Mesenchymal stem cell (in vitro differentiated cells and primary cell): ENCODE measurements around the gene NPPC.
"Not testable (repeated sequence)": the region's sequence is repeated elsewhere in the genome, so short reads cannot be mapped to it uniquely, and the experiment has no call there.

ENCODE experiments used
- DNase-seq: peaks from one replicate; pipeline ENCODE4 v3.0.0-alpha.2; 2013
- H2AFZ ChIP-seq: one replicate; pipeline ENCODE4 v1.6.1; 2013; ENCODE audit warnings: low read depth, mild to moderate bottlenecking, control low read depth, inconsistent platforms, low read length, moderate library complexity
- H2AK5ac ChIP-seq: 2 replicates; pipeline ENCODE4 v1.6.1; 2013; ENCODE audit warnings: low read length, moderate library complexity, mild to moderate bottlenecking, inconsistent platforms; ENCODE audit not compliant: severe bottlenecking
- H2BK120ac ChIP-seq: one replicate; pipeline ENCODE4 v1.6.1; 2013; ENCODE audit warnings: low read depth, mild to moderate bottlenecking, inconsistent platforms, low read length, moderate library complexity
- H2BK12ac ChIP-seq, 2 experiments: one replicate each; pipeline ENCODE4 v1.6.1; 2013; ENCODE audit warnings: inconsistent platforms in 2 of 2, low read length in 2 of 2, mild to moderate bottlenecking in 2 of 2, moderate library complexity in 2 of 2, control low read depth in 1 of 2
- H2BK15ac ChIP-seq: one replicate; pipeline ENCODE4 v1.6.1; 2013; ENCODE audit warnings: mild to moderate bottlenecking, low read depth, inconsistent platforms; ENCODE audit not compliant: poor library complexity, severe bottlenecking
- H2BK5ac ChIP-seq: 2 replicates; pipeline ENCODE4 v1.6.1; 2013; ENCODE audit warnings: low read depth, mild to moderate bottlenecking, low read length, control low read depth, inconsistent platforms; ENCODE audit not compliant: poor library complexity, severe bottlenecking
- H3K14ac ChIP-seq, 2 experiments: one replicate each; pipeline ENCODE4 v1.6.1; 2013; ENCODE audit warnings: inconsistent platforms in 2 of 2, low read length in 2 of 2, control low read depth in 1 of 2, mild to moderate bottlenecking in 1 of 2, moderate library complexity in 1 of 2
- H3K18ac ChIP-seq, 2 experiments: one replicate each; pipeline ENCODE4 v1.6.1; 2013; ENCODE audit warnings: inconsistent platforms in 2 of 2, low read length in 2 of 2, control low read depth in 1 of 2, low read depth in 1 of 2, mild to moderate bottlenecking in 1 of 2
- H3K23ac ChIP-seq, 2 experiments: one replicate each; pipeline ENCODE4 v1.6.1; 2013; ENCODE audit warnings: inconsistent platforms in 2 of 2, low read length in 2 of 2, mild to moderate bottlenecking in 2 of 2, moderate library complexity in 2 of 2, control low read depth in 1 of 2
- H3K27ac ChIP-seq: 2 replicates; pipeline ENCODE4 v1.5.1; 2013; ENCODE audit warnings: mild to moderate bottlenecking, moderate library complexity, low read length, control low read depth, inconsistent platforms; ENCODE audit not compliant: poor library complexity, severe bottlenecking
- H3K27me3 ChIP-seq, 2 experiments: 2 replicates each; pipeline versions ENCODE4 v1.6.1 to v1.7.0; 2013; ENCODE audit warnings: low read length in 2 of 2, mild to moderate bottlenecking in 2 of 2, moderate library complexity in 2 of 2, control low read depth in 1 of 2, inconsistent platforms in 1 of 2; ENCODE audit not compliant: control insufficient read depth in 1 of 2, insufficient read depth in 1 of 2
- H3K36me3 ChIP-seq, 2 experiments: 2 replicates each; pipeline versions ENCODE4 v1.6.1 to v1.7.0; 2013; ENCODE audit warnings: low read length in 2 of 2, control low read depth in 1 of 2, inconsistent platforms in 1 of 2, low read depth in 1 of 2, mild to moderate bottlenecking in 1 of 2; ENCODE audit not compliant: insufficient read depth in 2 of 2, control insufficient read depth in 1 of 2
- H3K4ac ChIP-seq, 2 experiments: one replicate each; pipeline ENCODE4 v1.6.1; 2013; ENCODE audit warnings: inconsistent platforms in 2 of 2, low read length in 2 of 2, mild to moderate bottlenecking in 2 of 2, moderate library complexity in 2 of 2, control low read depth in 1 of 2, low read depth in 1 of 2
- H3K4me1 ChIP-seq: 2 replicates; pipeline ENCODE4 v1.6.1; 2013; ENCODE audit warnings: low read depth, low read length, control low read depth; ENCODE audit not compliant: control insufficient read depth, insufficient read depth
- H3K4me2 ChIP-seq: 2 replicates; pipeline ENCODE4 v1.6.1; 2013; ENCODE audit warnings: low read length, mild to moderate bottlenecking, inconsistent platforms; ENCODE audit not compliant: poor library complexity, severe bottlenecking
- H3K4me3 ChIP-seq, 2 experiments: 2 replicates each; pipeline versions ENCODE4 v1.5.1 to v1.7.0; 2013; ENCODE audit warnings: low read length in 2 of 2, mild to moderate bottlenecking in 2 of 2, control low read depth in 1 of 2, low read depth in 1 of 2; ENCODE audit not compliant: insufficient read depth in 1 of 2
- H3K79me1 ChIP-seq: replicated peaks from 2 replicates; pipeline ENCODE4 v1.6.1; 2013; ENCODE audit warnings: mild to moderate bottlenecking, control low read depth, low read length, inconsistent platforms; ENCODE audit not compliant: poor library complexity, severe bottlenecking
- H3K9ac ChIP-seq: 2 replicates; pipeline ENCODE4 v1.7.0; 2013; ENCODE audit warnings: mild to moderate bottlenecking, low read length, moderate library complexity
- H3K9me3 ChIP-seq: 2 replicates; pipeline ENCODE4 v1.7.0; 2013; ENCODE audit warnings: mild to moderate bottlenecking, low read length; ENCODE audit not compliant: control insufficient read depth
- H4K8ac ChIP-seq: one replicate; pipeline ENCODE4 v1.6.1; 2013; ENCODE audit warnings: inconsistent platforms, mild to moderate bottlenecking, low read length, moderate library complexity
- H4K91ac ChIP-seq: one replicate; pipeline ENCODE4 v1.6.1; 2013; ENCODE audit warnings: mild to moderate bottlenecking, low read length, inconsistent platforms
- WGBS: methylation state at CpG from one replicate; pipeline ENCODE4 v1.1.7; 2013; ENCODE audit warnings: mixed read lengths; 5-methylcytosine and 5-hydroxymethylcytosine counted together

The NPPC gene

GRCh38 chr2:231880371-231880770, 45.8 kb downstream of the NPPC start:
- H3K14ac ChIP-seq, H2AK5ac ChIP-seq, H2AFZ ChIP-seq, H2BK5ac ChIP-seq, H2BK120ac ChIP-seq, H4K8ac ChIP-seq, H3K36me3 ChIP-seq, H3K9ac ChIP-seq, H3K79me1 ChIP-seq, H2BK12ac ChIP-seq, H3K4me1 ChIP-seq, H3K18ac ChIP-seq, H3K4ac ChIP-seq, H3K9me3 ChIP-seq, H4K91ac ChIP-seq, H3K23ac ChIP-seq, H3K27ac ChIP-seq, H3K4me3 ChIP-seq, H2BK15ac ChIP-seq, H3K4me2 ChIP-seq, DNase-seq: not testable (repeated sequence)
- peaks cover 20 to 55% of the 10 kb centered on the region in 2 experiments for H3K27me3 ChIP-seq
- 90% methylated on average over 3 of the region's 4 CpGs for WGBS

DNA sequence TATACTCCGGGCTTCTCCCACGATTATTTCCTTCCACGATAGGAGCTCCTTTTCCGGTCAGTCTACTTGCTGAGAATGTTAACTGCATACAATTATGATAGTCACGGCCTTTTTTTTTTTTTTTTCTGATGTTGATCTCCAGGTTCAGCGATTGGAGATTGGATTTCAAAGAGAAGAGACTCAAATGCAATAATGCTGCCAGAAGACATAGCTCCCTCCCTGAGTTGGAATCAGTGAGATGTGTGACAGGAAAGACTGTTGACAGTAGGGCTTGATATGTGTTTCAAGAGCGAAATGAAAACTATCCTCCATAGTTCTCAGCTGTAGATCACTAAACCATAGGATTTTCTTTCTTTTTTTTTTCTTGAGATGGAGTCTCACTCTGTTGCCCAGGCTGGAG, 47.0 kb downstream of the NPPC start:
- Histone ChIP-seq H2BK120ac (no peak overlapping the region), H3K27ac (no peak overlapping the region), H4K91ac (no peak overlapping the region), H4K8ac (no peak overlapping the region), H3K4me2 (no peak overlapping the region), H3K4me3 (no peak overlapping the region), H3K4ac (no peak overlapping the region), H3K36me3 (no peaks in the 10 kb centered on the region), H3K79me1 (no peaks in the 10 kb centered on the region), H3K9ac (no peak overlapping the region), H3K14ac (no peak overlapping the region), H3K27me3 (peaks cover 22 to 55% of the 10 kb centered on the region in 2 experiments), H2AFZ (no peak overlapping the region), H2BK5ac (no peak overlapping the region), H3K18ac (no peak overlapping the region), H3K4me1 (peaks cover 8% of the 10 kb centered on the region), H3K23ac (no peak overlapping the region), H2AK5ac (no peak overlapping the region), H2BK15ac (no peak overlapping the region), H2BK12ac (no peak overlapping the region), H3K9me3 (no peaks in the 10 kb centered on the region)
- 98% methylated on average over 6 of the region's 7 CpGs for WGBS
- DNase-seq = no peak

DNA sequence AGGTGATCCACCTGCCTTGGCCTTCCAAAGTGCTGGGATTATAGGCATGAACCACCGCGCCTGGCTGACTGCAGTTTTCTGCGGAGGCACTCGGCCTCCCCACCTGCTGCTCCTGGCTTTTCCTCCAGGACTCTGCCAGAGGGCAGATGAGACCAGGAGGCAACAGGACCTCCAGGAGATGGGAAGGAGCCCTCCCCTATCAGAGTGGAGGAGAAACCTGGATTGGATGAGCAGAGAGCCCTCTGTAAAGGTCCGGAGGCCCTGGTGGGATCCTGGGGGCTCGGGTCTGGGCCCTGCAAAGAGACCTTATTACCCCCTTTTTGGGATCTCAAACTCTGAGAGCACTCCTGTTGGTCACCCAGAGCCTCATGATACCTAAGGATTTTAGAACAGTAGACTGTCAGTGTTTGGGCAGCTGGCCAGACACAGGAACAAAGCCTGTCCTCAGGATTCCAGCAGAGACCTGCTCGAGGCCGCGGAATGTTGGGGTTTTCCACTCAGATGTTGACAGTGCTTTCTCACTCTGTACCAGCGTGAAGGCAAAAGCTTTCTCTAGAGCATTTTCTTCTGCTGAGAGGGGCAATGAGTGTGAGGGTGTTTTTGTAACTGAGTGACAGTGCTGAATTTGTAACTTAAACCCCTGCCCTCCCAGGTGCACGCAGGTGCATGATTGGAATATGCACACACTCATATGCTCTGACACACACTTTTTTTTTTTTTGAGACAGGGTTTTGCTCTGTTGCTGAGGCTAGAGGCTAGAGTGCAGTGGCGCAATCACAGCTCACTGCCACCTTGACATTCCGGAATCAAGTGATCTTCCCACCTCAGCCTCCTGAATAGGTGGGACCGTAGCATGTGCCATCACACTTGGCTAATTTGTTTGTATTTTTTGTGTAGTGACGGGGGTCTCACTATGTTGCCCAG, 48.4 kb downstream of the NPPC start:
- no peak overlapping the region for H3K4ac ChIP-seq
- H3K9me3 ChIP-seq = no peaks in the 10 kb centered on the region
- H3K4me1 ChIP-seq = peaks cover 8% of the 10 kb centered on the region
- no peak overlapping the region for H3K9ac ChIP-seq
- H2BK5ac ChIP-seq = no peak overlapping the region
- H3K36me3 ChIP-seq = no peaks in the 10 kb centered on the region
- no peak overlapping the region for H4K8ac ChIP-seq
- no peak overlapping the region for H2BK12ac ChIP-seq
- H3K23ac ChIP-seq = no peak overlapping the region
- no peak overlapping the region for H3K14ac ChIP-seq
- H2AK5ac ChIP-seq = peak overlapping the region; percentile 65
- H2BK15ac ChIP-seq = no peak overlapping the region
- no peak overlapping the region for H3K4me3 ChIP-seq
- no peak overlapping the region for H4K91ac ChIP-seq
- no peak overlapping the region for H3K18ac ChIP-seq
- H3K79me1 ChIP-seq = no peaks in the 10 kb centered on the region
- peaks cover 15 to 48% of the 10 kb centered on the region in 2 experiments for H3K27me3 ChIP-seq
- no peak overlapping the region for H2BK120ac ChIP-seq
- H3K4me2 ChIP-seq = no peak overlapping the region
- H2AFZ ChIP-seq = no peak overlapping the region
- peak overlapping the region; percentile 13 for H3K27ac ChIP-seq
- WGBS = 90% methylated on average over 13 of the region's 15 CpGs
- no peak for DNase-seq

DNA sequence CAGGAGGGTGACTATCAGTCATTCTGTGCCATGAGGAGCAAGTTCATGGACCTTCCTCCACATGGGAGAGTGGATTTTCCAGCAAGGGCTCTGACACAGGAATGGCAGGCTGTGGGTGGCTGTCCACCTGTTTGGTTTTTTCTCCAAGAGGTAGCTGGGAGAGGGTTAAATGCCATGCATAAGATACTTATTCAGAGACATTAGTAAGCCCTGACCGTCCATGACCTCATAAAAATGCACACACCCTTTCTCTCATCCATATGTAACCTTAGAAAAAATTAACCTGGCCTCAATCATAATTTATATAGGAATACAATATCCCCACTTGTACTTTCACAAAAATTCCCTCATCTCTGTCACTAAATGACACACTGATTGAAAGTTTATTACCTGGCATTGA, 51.3 kb downstream of the NPPC start:
- H3K9ac ChIP-seq = no peak overlapping the region
- 88% methylated on average over 1 of the region's 1 CpG for WGBS
- no peak overlapping the region for H3K18ac ChIP-seq
- no peaks in the 10 kb centered on the region for H3K9me3 ChIP-seq
- H3K23ac ChIP-seq = no peak overlapping the region
- no peak overlapping the region for H2AFZ ChIP-seq
- no peak overlapping the region for H2AK5ac ChIP-seq
- H3K36me3 ChIP-seq = no peaks in the 10 kb centered on the region
- no peak overlapping the region for H2BK5ac ChIP-seq
- H2BK120ac ChIP-seq = no peak overlapping the region
- no peak overlapping the region for H3K4me2 ChIP-seq
- H3K14ac ChIP-seq = peak overlapping the region in 1 of 2 experiments; percentile 48
- H4K91ac ChIP-seq = no peak overlapping the region
- no peaks in the 10 kb centered on the region for H3K79me1 ChIP-seq
- peaks cover 7% of the 10 kb centered on the region for H3K4me1 ChIP-seq
- no peak overlapping the region for H3K4ac ChIP-seq
- H2BK12ac ChIP-seq = no peak overlapping the region
- H2BK15ac ChIP-seq = no peak overlapping the region
- H3K27ac ChIP-seq = no peak overlapping the region
- DNase-seq = no peak
- no peak overlapping the region for H4K8ac ChIP-seq
- peaks cover 9 to 30% of the 10 kb centered on the region in 2 experiments for H3K27me3 ChIP-seq
- H3K4me3 ChIP-seq = no peak overlapping the region
